ELR (cell line): ENCODE data around the gene COG1.

Experiments used
- DNase-seq: peaks from one replicate; pipeline ENCODE4 v3.0.0-alpha.2; 2015; ENCODE audit warnings: low read depth

COG1 gene

GRCh38 chr17:73168667-73169066 lies 24.2 kb upstream of the COG1 start:
- DNase-seq = no peak

DNA sequence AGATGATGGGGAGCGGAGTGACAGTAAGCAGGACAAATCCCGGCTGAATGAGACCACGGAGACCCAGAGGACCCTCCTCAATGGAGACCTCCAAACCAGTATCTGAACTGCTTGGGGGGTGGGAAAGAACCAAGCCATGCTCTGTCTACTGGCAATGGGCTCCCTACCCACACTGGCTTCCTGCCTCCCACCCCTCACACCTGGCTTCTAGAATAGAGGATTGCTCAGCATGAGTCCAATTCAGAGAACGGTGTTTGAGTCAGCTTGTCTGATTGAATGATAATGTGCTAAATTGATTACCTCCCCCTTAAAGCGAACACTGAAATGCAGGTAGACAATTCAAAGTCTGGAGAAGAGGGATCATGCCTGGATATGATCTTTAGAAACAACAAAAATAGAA lies 22.5 kb upstream of the COG1 start:
- DNase-seq = no peak

DNA sequence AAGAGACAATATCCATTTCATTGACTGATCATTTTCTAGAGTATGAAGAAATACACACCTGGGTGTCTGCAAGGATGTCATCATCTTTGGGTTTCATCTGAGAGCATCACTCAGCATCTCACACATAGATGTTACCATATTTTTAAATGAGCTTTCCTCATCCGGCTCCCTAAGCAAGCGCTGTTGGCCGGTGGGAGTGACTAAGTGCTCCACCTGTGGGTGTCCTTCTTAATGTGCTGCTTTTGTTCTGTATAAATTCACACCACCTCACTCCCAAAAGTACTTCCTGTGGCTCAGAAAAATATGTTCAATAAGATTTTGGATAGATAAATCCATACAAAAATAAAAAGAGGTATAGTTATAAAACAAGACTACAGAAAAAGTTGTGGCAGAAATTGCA lies 20.6 kb upstream of the COG1 start:
- no peak for DNase-seq

DNA sequence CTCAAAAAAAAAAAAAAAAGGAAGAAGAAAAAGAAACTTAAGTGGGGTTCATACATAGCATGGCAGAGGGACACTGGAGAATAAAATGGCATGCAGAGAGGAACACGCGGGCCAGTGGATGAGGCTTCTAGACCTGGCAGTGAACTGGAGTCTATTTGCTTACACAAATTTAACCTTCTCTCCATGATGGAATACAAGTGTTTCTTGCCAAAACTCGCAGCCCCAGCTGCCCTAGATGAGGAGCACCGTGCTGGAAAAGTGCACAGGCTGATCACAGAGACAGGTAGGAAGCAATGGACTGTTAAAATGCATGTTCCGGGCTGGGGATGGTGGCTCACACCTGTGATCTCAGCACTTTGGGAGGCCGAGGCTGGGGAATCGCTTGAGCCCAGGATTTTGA lies 18.7 kb upstream of the COG1 start:
- no peak for DNase-seq

GRCh38 chr17:73175962-73176565 lies 16.8 kb upstream of the COG1 start:
- no peak for DNase-seq

GRCh38 chr17:73179387-73179786 lies 13.5 kb upstream of the COG1 start:
- no peak for DNase-seq

DNA sequence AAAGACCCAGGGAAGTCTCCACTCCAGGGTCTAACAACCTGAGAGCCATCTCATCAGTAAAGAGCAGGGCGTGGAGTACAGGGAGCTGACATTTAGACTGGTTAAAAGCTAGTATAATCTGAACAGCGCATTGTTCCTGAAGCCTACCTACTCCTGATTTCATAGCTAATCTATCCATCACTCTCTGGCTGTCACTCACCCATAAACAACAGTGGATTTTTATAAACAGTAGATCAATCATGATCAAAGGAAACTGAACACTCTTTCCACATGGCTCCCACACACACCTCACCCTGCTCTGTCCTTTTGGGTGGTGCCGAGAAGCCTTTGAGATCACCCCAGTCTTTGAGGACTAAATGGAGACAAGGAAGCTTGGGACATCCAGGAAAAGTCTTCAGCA lies 13.0 kb upstream of the COG1 start:
- DNase-seq = no peak

DNA sequence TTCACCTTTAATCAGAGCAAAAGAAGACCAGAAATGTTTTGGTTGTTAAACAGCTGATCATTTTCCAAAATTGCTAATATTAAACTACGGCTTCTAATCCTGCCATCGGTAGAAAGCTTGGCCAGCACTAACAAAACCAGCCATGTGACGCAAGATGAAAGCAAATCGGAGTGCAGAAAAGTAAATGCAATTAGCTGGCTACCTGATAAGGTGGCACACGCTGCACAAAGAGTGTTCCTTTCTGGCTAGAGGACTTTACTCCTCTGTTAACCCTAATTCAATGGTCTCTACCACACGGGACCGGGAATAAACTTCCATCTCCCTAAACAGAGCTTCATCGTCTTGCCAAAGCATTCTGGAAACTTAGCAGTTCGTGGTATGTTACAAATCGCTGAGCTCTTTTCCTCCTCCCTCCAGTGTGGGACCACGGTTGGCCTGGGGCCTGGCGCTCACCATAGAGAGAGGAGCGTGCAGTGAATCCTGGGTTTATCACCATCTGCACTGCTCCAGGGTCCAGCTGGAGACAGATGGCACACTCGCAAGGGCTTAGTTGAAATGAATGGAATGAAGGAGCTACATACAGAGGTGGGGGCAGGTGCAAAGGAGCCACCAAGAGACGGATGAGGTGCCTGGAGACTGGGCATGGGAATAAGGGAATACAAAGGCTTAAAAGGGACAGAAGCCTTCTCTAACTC lies 10.1 kb upstream of the COG1 start:
- no peak for DNase-seq

DNA sequence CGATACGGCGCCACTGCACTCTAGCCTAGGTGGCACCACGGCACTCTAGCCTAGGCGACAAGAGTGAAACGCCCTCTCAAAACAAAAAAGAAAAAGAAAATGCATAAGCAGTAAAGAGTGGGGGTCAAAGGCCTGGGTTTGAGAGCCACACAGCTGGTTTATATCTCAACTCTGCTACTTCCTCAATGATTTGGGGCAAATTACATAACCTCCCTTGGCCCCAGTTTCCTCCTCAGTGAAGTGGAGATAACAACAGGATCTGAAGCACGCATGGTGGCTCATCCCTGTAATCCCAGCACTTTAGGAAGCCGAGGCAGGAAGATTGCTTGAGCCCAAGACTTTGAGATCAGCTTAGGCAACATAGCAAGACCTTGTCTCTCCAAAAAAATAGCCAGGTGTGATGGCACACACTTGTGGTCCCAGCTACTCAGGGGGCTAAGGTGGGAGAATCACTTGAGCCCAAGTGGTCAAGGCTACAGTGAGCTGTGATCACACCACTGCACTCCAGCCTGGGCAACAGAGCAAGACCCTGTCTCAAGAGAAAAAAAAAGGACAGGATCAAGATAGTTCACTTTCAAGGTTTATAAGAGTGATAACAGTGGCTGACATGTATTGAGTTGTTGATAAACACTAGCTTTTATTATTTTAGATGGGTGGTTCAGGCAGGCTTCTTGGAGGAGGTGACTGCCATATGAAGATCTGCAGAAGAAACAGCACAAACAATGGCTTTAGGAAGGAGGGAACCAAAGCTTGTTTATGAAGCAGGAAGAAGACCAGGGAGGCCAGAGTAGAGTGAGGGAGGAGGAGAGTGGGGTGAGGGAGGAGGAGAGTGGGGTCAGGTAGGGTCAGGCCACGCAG lies 8.5 kb upstream of the COG1 start:
- DNase-seq = no peak

DNA sequence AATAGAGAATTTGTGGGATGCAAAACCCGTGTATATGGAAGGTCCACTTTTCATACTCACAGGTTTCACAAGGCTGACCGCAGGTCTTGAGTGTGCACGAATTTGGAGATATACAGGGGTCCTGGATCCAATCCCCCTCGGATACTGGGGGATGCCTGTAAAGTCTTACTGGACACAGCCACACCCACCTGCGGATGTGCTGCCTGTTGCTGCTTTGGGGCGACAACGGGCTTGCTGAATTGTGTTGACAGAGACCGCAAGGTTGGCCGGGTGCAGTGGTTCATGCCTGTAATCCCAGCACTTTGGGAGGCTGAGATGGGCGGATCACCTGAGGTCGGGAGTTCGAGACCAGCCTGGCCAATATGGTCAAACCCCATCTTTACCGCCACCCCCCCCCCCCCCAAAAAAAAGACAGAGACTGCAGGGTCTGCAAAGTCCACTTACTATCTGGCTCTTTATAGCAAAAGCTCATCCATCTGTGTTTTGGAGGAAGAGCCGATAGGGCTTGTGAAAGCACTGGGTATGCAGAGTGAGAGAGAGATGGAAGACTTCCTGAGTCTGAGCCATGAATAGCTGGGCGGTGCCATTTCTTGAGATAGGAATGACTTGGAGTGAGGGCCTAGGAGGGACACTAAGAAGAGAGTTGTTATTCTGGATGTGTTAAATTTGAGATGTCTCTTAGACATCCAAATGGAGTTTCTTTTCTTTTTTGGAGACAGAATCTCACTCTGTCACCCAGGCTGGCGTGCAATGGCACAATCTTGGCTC lies 6.4 kb upstream of the COG1 start:
- no peak for DNase-seq

GRCh38 chr17:73187203-73187769 lies 5.6 kb upstream of the COG1 start:
- no peak for DNase-seq

- no peak for DNase-seq
These were observed 4.8 kb upstream of the COG1 start for GRCh38 chr17:73188011-73188410.

GRCh38 chr17:73189417-73190099 lies 3.3 kb upstream of the COG1 start:
- DNase-seq = peak; percentile 68

- peak; percentile 81 for DNase-seq
These were observed 1.2 kb upstream of the COG1 start for GRCh38 chr17:73191443-73192205.

- peak; percentile 76 for DNase-seq
These were observed 505 bp upstream of the COG1 start for GRCh38 chr17:73192206-73192893.

DNA sequence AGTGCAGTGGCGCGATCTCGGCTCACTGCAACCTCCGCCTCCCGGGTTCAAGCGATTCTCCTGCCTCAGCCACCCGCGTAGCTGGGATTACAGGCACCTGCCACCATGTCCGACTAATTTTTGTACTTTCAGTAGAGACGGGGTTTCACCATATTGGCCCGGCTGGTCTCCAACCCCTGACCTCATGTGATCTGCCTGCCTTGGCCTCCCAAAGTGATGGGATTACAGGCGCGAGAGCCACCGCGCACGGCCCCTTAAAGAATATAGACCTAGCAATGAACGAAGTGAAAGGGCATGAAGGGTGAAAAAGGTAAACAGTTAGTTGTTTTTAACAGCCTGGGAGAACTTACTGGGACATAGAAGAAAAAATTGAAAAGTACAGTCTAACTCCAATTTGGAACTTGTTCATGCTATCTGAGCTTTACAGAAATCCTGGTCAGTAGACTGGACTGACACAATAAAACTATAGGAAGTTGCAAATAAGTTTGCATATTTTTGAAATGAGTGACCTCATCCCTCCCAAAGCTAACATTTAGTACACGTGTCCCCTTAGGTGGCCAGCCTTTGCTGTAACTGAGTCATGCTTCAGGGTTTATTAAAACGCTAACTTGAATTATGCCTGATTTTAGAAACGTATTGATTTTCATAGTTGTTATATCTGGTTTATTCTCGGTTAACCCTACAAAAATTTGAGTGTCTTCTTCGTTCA lies 1.8 kb downstream of the COG1 start:
- DNase-seq = peak; percentile 86

DNA sequence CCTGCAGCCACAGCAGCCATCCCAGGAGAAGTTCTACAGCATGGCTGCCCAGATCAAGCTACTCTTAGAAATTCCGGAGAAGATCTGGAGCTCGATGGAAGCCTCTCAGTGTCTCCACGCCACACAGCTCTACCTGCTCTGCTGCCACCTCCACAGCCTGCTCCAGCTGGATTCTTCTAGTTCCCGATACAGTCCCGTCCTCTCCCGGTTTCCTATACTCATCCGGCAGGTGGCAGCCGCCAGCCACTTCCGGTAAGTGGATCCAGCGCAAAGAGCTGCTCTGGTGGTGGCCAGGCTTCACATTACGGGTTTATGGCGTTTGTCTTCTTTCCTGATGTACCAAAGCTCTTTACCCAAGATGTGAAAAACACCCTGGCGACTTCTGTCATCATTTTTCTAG lies 3.6 kb downstream of the COG1 start:
- DNase-seq = no peak

DNA sequence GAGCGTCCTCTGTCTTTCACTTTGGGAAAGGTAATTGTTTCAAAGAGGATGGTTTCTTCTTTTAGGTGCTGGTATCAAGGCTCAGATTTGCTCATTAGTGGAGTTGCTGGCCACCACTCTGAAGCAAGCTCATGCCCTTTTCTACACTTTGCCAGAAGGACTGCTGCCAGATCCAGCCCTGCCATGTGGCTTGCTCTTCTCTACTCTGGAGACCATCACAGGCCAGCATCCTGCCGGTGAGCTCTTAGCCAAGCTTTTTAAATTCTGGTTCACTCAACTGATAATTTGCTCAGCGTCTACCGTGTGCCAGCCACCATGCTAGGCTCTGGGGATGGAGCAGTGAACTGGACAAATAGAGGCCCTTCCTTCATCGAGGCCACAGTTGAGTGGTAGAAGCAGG lies 4.3 kb downstream of the COG1 start:
- no peak for DNase-seq

GRCh38 chr17:73198201-73198929 lies 5.5 kb downstream of the COG1 start:
- DNase-seq = no peak
